Hepatocyte (in vitro differentiated cells): Measurements from ENCODE around the gene MAPKBP1.

Experiments used
- CTCF ChIP-seq: fragments of 200-600 bp; sonication (generic); IDR thresholded peaks from 2 replicates; pipeline ENCODE4 v1.5.1; 2016; ENCODE audit warnings: antibody characterized with exemption, mild to moderate bottlenecking; ENCODE audit not compliant: poor library complexity
- EZH2 ChIP-seq: fragments of 200-600 bp; sonication (generic); IDR thresholded peaks from 2 replicates; pipeline ENCODE4 v1.6.1; 2016; ENCODE audit warnings: antibody characterized with exemption, mild to moderate bottlenecking, borderline replicate concordance
- EZH2phosphoT487 ChIP-seq: fragments of 200-600 bp; sonication (generic); IDR thresholded peaks from one replicate; pipeline ENCODE4 v1.6.1; 2018; ENCODE audit warnings: antibody characterized with exemption, mild to moderate bottlenecking, low read depth, moderate library complexity; ENCODE audit not compliant: unreplicated experiment, severe bottlenecking

DNA sequence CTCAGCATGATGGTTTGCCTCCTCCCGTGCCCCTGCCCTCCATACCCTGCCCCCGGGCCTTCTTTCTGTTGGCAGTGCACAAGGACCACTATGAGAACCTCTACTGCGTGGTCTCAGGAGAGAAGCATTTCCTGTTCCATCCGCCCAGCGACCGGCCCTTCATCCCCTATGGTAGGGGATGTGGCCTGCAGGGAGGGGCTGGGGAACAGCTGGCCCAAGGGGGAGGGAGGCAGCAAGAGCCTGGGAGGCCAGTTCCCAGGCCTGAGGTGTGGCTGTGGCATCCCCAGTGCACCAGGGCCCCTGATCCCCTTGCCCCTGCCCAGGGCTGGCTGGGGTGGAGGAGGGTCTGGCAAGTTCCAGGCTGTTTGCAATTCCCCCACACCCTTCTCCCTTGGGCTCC is 61.8 kb downstream of the MAPKBP1 start:
- TF ChIP-seq CTCF (no peak), EZH2phosphoT487 (no peak), EZH2 (no peak)
